AG04449 (cell line): Measurements from ENCODE around the gene PIP4K2B.

Experiments used
- CTCF ChIA-PET: fragments of 350-600 bp; formaldehyde crosslinking; extraction: SDS; loops from one replicate; lab custom pipeline; 2021; ENCODE audit warnings: antibody characterized with exemption; lab: Yijun Ruan, JAX
- POLR2A ChIA-PET: fragments of 400-600, 350-600 bp; formaldehyde crosslinking; extraction: SDS; loops from one replicate; lab custom pipeline; 2020; ENCODE audit warnings: antibody characterized with exemption, inconsistent platforms; lab: Yijun Ruan, JAX
- DNase-seq: peaks from one replicate; pipeline ENCODE4 v3.0.0-alpha.2; 2010; ENCODE audit warnings: low read depth, low spot score
- H3K4me3 ChIP-seq: 2 replicates; pipeline ENCODE4 v1.5.1; 2011; ENCODE audit warnings: low read depth, mild to moderate bottlenecking, control low read depth, low read length
- CTCF ChIP-seq: IDR thresholded peaks from one replicate; pipeline ENCODE4 v1.5.1; 2011; ENCODE audit warnings: mild to moderate bottlenecking, moderate library complexity, low read length, control low read depth, inconsistent platforms; ENCODE audit not compliant: insufficient read depth; ENCODE audit errors: missing control alignments

Gene PIP4K2B

DNA sequence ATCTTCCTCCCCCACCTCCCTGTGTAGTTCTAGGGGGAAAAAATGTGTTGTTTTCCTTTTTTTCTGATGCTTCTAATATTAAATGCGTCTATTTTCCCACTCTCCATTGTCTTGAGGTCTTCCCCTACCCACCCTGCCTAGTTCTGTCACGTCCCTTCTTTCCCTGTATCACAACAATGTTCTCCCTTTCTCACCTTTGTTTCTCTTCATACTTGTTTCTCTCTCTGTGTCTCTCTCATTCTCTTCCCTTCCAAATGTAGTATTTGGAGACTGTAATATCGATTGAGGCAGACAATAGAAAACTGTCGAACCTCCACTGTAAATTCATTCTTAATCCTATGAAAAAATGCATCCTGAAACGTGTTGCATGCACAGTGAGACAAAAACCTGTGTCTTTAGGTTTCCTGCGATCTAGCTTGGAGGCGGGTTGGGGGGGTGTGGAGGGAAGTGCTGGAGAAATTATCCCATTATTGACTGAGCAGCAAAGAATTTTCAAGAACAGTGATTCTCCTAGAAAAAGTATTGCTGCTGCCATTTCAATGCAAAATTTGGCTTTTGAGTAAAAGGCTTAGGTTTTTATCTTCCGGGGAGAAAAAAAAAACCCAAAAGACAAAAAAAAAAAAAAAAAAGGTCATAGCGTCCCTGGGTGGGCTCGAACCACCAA lies 48.1 kb downstream of the PIP4K2B start:
- H3K4me3 ChIP-seq, result peak overlapping the region; percentile 2
- TF ChIP-seq CTCF, result no peak
- no peak for DNase-seq
- ChIA-PET CTCF (interaction anchor here (1.0 to 1.3 kb wide), 4 partner anchors 11 to 74 kb away, joined by 4 to 9 read pairs (median 6); no protein-coding TSS in a partner anchor), POLR2A (interaction anchor here (1.1 to 3.7 kb wide), 2 partner anchors 14 to 118 kb away, joined by 3 to 19 read pairs; partner anchors contain the start of gene LASP1)

- ChIA-PET POLR2A (interaction anchor here (1.1 to 3.7 kb wide), 2 partner anchors 15 to 119 kb away, joined by 3 to 19 read pairs; partner anchors contain the start of gene LASP1), CTCF (interaction anchor here (1.3 kb wide), 1 partner anchor 14 kb away, joined by 9 read pairs; no protein-coding TSS in a partner anchor)
- no peak for TF ChIP-seq CTCF
- H3K4me3 ChIP-seq, result peak overlapping the region; percentile 88
- DNase-seq, result no peak
Observed at GRCh38 chr17:38750312-38751121, 48.8 kb downstream of the PIP4K2B start.

GRCh38 chr17:38750044-38750311 lies 49.4 kb downstream of the PIP4K2B start:
- no peak for DNase-seq
- H3K4me3 ChIP-seq, result peak overlapping the region; percentile 88
- ChIA-PET POLR2A (interaction anchor here (3.7 kb wide), 1 partner anchor 120 kb away, joined by 19 read pairs; the partner anchor contains the start of gene LASP1), CTCF (interaction anchor here (1.2 to 1.3 kb wide), 2 partner anchors 14 to 15 kb away, joined by 6 to 9 read pairs; no protein-coding TSS in a partner anchor)
- TF ChIP-seq CTCF, result no peak

DNA sequence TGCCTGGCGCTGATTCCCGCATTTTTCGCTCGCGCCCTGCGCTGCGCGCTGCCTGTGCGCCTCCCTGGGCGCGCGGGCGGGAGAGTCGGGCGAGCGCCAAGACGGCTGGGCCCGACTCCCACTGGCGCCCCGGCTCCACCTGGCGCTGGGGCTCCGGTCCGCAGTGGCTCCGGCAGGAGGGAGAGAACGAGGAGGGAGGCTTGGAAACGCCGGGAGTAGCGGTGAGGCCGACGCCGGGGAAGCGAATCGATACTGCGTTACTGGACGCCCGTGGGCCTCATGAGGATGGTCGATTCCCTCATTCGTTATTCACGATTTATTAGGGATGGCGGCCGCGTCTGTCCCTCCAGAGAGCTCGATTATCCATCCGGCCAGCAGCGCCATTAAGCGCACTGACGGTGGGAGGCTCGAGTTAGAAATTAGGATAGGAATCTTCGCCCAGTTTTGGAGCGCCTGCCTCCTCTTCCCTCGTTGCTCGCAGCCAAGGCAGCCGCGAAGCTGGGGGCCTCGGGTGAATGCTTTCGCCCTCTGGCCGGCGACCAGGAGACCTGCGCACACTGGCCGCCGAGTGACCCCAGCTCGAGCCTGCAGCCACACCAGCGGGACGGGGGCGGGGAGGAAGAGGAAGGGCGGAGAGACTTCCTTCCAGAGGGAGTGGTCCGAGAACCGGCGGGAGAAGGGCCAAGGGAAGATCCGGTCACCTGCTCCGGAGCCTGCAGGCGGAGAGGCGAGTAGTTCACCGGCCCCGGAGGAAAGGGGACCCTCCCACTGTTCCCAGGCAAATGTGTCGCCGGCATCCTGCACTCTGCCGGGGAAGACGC lies 49.9 kb downstream of the PIP4K2B start:
- ChIA-PET POLR2A (interaction anchor here (3.7 kb wide), 1 partner anchor 120 kb away, joined by 19 read pairs; the partner anchor contains the start of gene LASP1), CTCF (interaction anchor here (1.0 to 1.2 kb wide), 2 partner anchors 15 to 20 kb away, joined by 3 to 6 read pairs; no protein-coding TSS in a partner anchor)
- no peak for TF ChIP-seq CTCF
- H3K4me3 ChIP-seq, result peak overlapping the region; percentile 88
- no peak for DNase-seq

GRCh38 chr17:38748892-38749222 lies 50.5 kb downstream of the PIP4K2B start:
- ChIA-PET POLR2A (no interaction called here), CTCF (interaction anchor here (1.0 to 1.2 kb wide), 2 partner anchors 14 to 20 kb away, joined by 3 to 6 read pairs; no protein-coding TSS in a partner anchor)
- H3K4me3 ChIP-seq, result peak overlapping the region; percentile 88
- no peak for DNase-seq
- no peak for TF ChIP-seq CTCF
